Measurements from ENCODE around the gene STRAP.

- no peak for TF ChIP-seq EZH2phosphoT487 (IDR thresholded peaks at IDR 0.05; ENCODE audit: unreplicated experiment)
- TF ChIP-seq CTCF (conservative IDR thresholded peaks at IDR 0.05; ENCODE audit: low read depth in 2 of 2), result no peak
- no peak for TF ChIP-seq EZH2 (IDR thresholded peaks at IDR 0.05; ENCODE audit: low read depth, unreplicated experiment)
- TF ChIP-seq REST (IDR thresholded peaks at IDR 0.05; ENCODE audit: unreplicated experiment), result no peak
- TF ChIP-seq POLR2AphosphoS5 (IDR thresholded peaks at IDR 0.05; ENCODE audit: low read depth), result no peak
- TF ChIP-seq CREB1 (CRISPR knock-in tag; IDR thresholded peaks at IDR 0.05; ENCODE audit: low read depth), result no peak
- TF ChIP-seq JUNB (IDR thresholded peaks at IDR 0.05; ENCODE audit: unreplicated experiment), result no peak
- no peak for TF ChIP-seq ZNF462 (CRISPR knock-in tag; IDR thresholded peaks at IDR 0.05)
- no peak for TF ChIP-seq ZNF331 (CRISPR knock-in tag; IDR thresholded peaks at IDR 0.05; ENCODE audit: low read depth)
- TF ChIP-seq ETS1 (IDR thresholded peaks at IDR 0.05), result no peak
- no peak for TF ChIP-seq NANOG (IDR thresholded peaks at IDR 0.05; ENCODE audit: borderline replicate concordance)
- TF ChIP-seq STAT1 (IDR thresholded peaks at IDR 0.05; ENCODE audit: unreplicated experiment), result no peak
- no peak for TF ChIP-seq ZNF114 (CRISPR knock-in tag; IDR thresholded peaks at IDR 0.05)
Observed at GRCh38 chr12:15880721-15881120, 1.5 kb upstream of the STRAP start.
